Prostate gland (tissue), 2 donors: ENCODE data around the gene IRF2BP1.

Experiments
- CTCF ChIP-seq, 4 experiments: fragments of 200-600 bp in 2 of 4; fragments of 450-650 bp in 2 of 4; sonication (generic) in 2 of 4; IDR thresholded peaks; 1 replicate in 3 of 4; 2 replicates in 1 of 4; pipeline ENCODE4 v1.5.1; 2016 to 2019; ENCODE audit warnings: antibody characterized with exemption in 4 of 4, mild to moderate bottlenecking in 2 of 4, moderate library complexity in 2 of 4
- POLR2AphosphoS5 ChIP-seq: sonication (generic); formaldehyde crosslinking; IDR thresholded peaks from one replicate; pipeline ENCODE4 v1.6.1; 2017; ENCODE audit warnings: antibody characterized with exemption

- TF ChIP-seq CTCF (IDR thresholded peaks at IDR 0.05) (peak in 1 of 4 experiments; percentile 15), POLR2AphosphoS5 (no peak)
Measured at GRCh38 chr19:45883586-45883880, 2.4 kb downstream of the IRF2BP1 start.
